ENCODE measurements around the gene HMGCLL1. TPM values are rescaled to one million over a fixed set of nuclear protein-coding genes. Genes with fewer than 3 reads are reported as not detected.

The HMGCLL1 gene
- total RNA-seq, 1 donor = not detected

- H3K27me3 ChIP-seq (ENCODE audit: insufficient read depth, low read length) = no peaks in the 10 kb centered on the region
- no peaks in the 10 kb centered on the region for H3K9me3 ChIP-seq (ENCODE audit: low read depth, low read length)
- H3K4me1 ChIP-seq (ENCODE audit: insufficient read depth, low read length) = no peaks in the 10 kb centered on the region
- H3K4me3 ChIP-seq (ENCODE audit: low read length) = no peak overlapping the region
These were observed 18.6 kb downstream of the HMGCLL1 start for GRCh38 chr6:55560290-55560885.

GRCh38 chr6:55557146-55557545 is 21.8 kb downstream of the HMGCLL1 start:
- Histone ChIP-seq H3K4me1 (ENCODE audit: insufficient read depth, low read length) (no peaks in the 10 kb centered on the region), H3K9me3 (ENCODE audit: low read depth, low read length) (no peaks in the 10 kb centered on the region), H3K4me3 (ENCODE audit: low read length) (no peak overlapping the region), H3K27me3 (ENCODE audit: insufficient read depth, low read length) (no peaks in the 10 kb centered on the region)

GRCh38 chr6:55545791-55546190 is 33.2 kb downstream of the HMGCLL1 start:
- no peaks in the 10 kb centered on the region for H3K9me3 ChIP-seq (ENCODE audit: low read depth, low read length)
- no peaks in the 10 kb centered on the region for H3K27me3 ChIP-seq (ENCODE audit: insufficient read depth, low read length)
- H3K4me1 ChIP-seq (ENCODE audit: insufficient read depth, low read length) = no peaks in the 10 kb centered on the region
- H3K4me3 ChIP-seq (ENCODE audit: low read length) = no peak overlapping the region

- Histone ChIP-seq H3K9me3 (ENCODE audit: low read depth, low read length) (no peaks in the 10 kb centered on the region), H3K4me3 (ENCODE audit: low read length) (no peak overlapping the region), H3K27me3 (ENCODE audit: insufficient read depth, low read length) (no peaks in the 10 kb centered on the region), H3K4me1 (ENCODE audit: insufficient read depth, low read length) (no peaks in the 10 kb centered on the region)
These were observed 35.2 kb downstream of the HMGCLL1 start for GRCh38 chr6:55543633-55544309.

- H3K4me3 ChIP-seq (ENCODE audit: low read length) = no peak overlapping the region
- no peaks in the 10 kb centered on the region for H3K4me1 ChIP-seq (ENCODE audit: insufficient read depth, low read length)
- no peaks in the 10 kb centered on the region for H3K27me3 ChIP-seq (ENCODE audit: insufficient read depth, low read length)
- no peaks in the 10 kb centered on the region for H3K9me3 ChIP-seq (ENCODE audit: low read depth, low read length)
These were observed 38.0 kb downstream of the HMGCLL1 start for GRCh38 chr6:55541024-55541423.

- no peak overlapping the region for H3K4me3 ChIP-seq (ENCODE audit: low read length)
- H3K27me3 ChIP-seq (ENCODE audit: insufficient read depth, low read length) = no peaks in the 10 kb centered on the region
- H3K9me3 ChIP-seq (ENCODE audit: low read depth, low read length) = no peaks in the 10 kb centered on the region
- H3K4me1 ChIP-seq (ENCODE audit: insufficient read depth, low read length) = no peaks in the 10 kb centered on the region
These were observed 42.5 kb downstream of the HMGCLL1 start for GRCh38 chr6:55536391-55536956.

- H3K9me3 ChIP-seq (ENCODE audit: low read depth, low read length) = no peaks in the 10 kb centered on the region
- H3K4me1 ChIP-seq (ENCODE audit: insufficient read depth, low read length) = no peaks in the 10 kb centered on the region
- no peak overlapping the region for H3K4me3 ChIP-seq (ENCODE audit: low read length)
- no peaks in the 10 kb centered on the region for H3K27me3 ChIP-seq (ENCODE audit: insufficient read depth, low read length)
These were observed 47.5 kb downstream of the HMGCLL1 start for GRCh38 chr6:55531496-55531895.

- Histone ChIP-seq H3K4me3 (ENCODE audit: low read length) (no peak overlapping the region), H3K9me3 (ENCODE audit: low read depth, low read length) (no peaks in the 10 kb centered on the region), H3K4me1 (ENCODE audit: insufficient read depth, low read length) (no peaks in the 10 kb centered on the region), H3K27me3 (ENCODE audit: insufficient read depth, low read length) (no peaks in the 10 kb centered on the region)
These were observed 48.1 kb downstream of the HMGCLL1 start for GRCh38 chr6:55530931-55531330.

- Histone ChIP-seq H3K9me3 (ENCODE audit: low read depth, low read length) (no peaks in the 10 kb centered on the region), H3K27me3 (ENCODE audit: insufficient read depth, low read length) (no peaks in the 10 kb centered on the region), H3K4me3 (ENCODE audit: low read length) (no peak overlapping the region), H3K4me1 (ENCODE audit: insufficient read depth, low read length) (no peaks in the 10 kb centered on the region)
These were observed 50.4 kb downstream of the HMGCLL1 start for GRCh38 chr6:55528624-55529023.

GRCh38 chr6:55524441-55524840 is 54.6 kb downstream of the HMGCLL1 start:
- no peaks in the 10 kb centered on the region for H3K9me3 ChIP-seq (ENCODE audit: low read depth, low read length)
- no peaks in the 10 kb centered on the region for H3K27me3 ChIP-seq (ENCODE audit: insufficient read depth, low read length)
- H3K4me3 ChIP-seq (ENCODE audit: low read length) = no peak overlapping the region
- no peaks in the 10 kb centered on the region for H3K4me1 ChIP-seq (ENCODE audit: insufficient read depth, low read length)

- H3K27me3 ChIP-seq (ENCODE audit: insufficient read depth, low read length) = no peaks in the 10 kb centered on the region
- no peak overlapping the region for H3K4me3 ChIP-seq (ENCODE audit: low read length)
- H3K9me3 ChIP-seq (ENCODE audit: low read depth, low read length) = no peaks in the 10 kb centered on the region
- H3K4me1 ChIP-seq (ENCODE audit: insufficient read depth, low read length) = no peaks in the 10 kb centered on the region
These were observed 60.4 kb downstream of the HMGCLL1 start for GRCh38 chr6:55518529-55519060.

GRCh38 chr6:55516736-55517135 is 62.3 kb downstream of the HMGCLL1 start:
- Histone ChIP-seq H3K27me3 (ENCODE audit: insufficient read depth, low read length) (no peaks in the 10 kb centered on the region), H3K4me3 (ENCODE audit: low read length) (no peak overlapping the region), H3K4me1 (ENCODE audit: insufficient read depth, low read length) (no peaks in the 10 kb centered on the region), H3K9me3 (ENCODE audit: low read depth, low read length) (no peaks in the 10 kb centered on the region)

- Histone ChIP-seq H3K27me3 (ENCODE audit: insufficient read depth, low read length) (no peaks in the 10 kb centered on the region), H3K4me3 (ENCODE audit: low read length) (no peak overlapping the region), H3K9me3 (ENCODE audit: low read depth, low read length) (no peaks in the 10 kb centered on the region), H3K4me1 (ENCODE audit: insufficient read depth, low read length) (no peaks in the 10 kb centered on the region)
These were observed 66.1 kb downstream of the HMGCLL1 start for GRCh38 chr6:55512904-55513303.

GRCh38 chr6:55511122-55511800 is 67.7 kb downstream of the HMGCLL1 start:
- no peaks in the 10 kb centered on the region for H3K9me3 ChIP-seq (ENCODE audit: low read depth, low read length)
- no peak overlapping the region for H3K4me3 ChIP-seq (ENCODE audit: low read length)
- H3K27me3 ChIP-seq (ENCODE audit: insufficient read depth, low read length) = no peaks in the 10 kb centered on the region
- no peaks in the 10 kb centered on the region for H3K4me1 ChIP-seq (ENCODE audit: insufficient read depth, low read length)

- Histone ChIP-seq H3K4me1 (ENCODE audit: insufficient read depth, low read length) (no peaks in the 10 kb centered on the region), H3K9me3 (ENCODE audit: low read depth, low read length) (no peaks in the 10 kb centered on the region), H3K27me3 (ENCODE audit: insufficient read depth, low read length) (no peaks in the 10 kb centered on the region), H3K4me3 (ENCODE audit: low read length) (no peak overlapping the region)
These were observed 79.4 kb downstream of the HMGCLL1 start for GRCh38 chr6:55499591-55499990.

All from mononuclear cell (primary cell).